GM21367 (cell line): Measurements from ENCODE around the gene KANK2.
"Not testable (repeated sequence)": the region's sequence is repeated elsewhere in the genome, so short reads cannot be mapped to it uniquely, and the experiment has no call there.

Experiments
- ATAC-seq: cut with Tn5 transposase; IDR thresholded peaks from one replicate; pipeline ENCODE4 v1.9.1; 2021; ENCODE audit not compliant: unreplicated experiment

KANK2 gene

GRCh38 chr19:11142528-11143171 is 54.7 kb downstream of the KANK2 start:
- no peak for ATAC-seq

GRCh38 chr19:11141937-11142527 is 55.3 kb downstream of the KANK2 start:
- ATAC-seq: no peak

- ATAC-seq: no peak
Measured at GRCh38 chr19:11140896-11141295, 56.4 kb downstream of the KANK2 start.

DNA sequence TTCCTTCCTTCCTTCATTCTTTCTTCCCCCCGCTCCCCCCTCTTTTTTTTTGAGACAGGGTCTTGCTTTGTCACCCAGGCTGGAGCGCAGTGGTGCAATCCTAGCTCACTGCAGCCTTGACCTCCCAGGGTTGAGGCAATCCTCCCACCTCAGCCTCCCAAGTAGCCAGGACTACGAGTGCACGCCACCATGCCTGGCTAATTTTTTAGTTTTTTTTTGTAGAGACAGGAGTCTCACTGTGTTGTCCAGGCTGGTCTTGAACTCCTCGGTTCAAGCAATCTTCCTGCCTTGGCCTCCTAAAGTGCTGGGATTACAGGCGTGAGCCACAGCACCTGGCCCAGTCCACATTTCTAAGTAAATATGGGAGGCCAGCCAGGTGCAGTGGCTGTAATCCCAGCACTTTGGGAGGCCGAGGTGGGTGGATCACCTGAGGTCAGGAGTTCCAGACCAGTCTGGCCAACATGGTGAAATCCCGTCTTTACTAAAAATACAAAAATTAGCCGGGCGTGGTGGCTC is 57.3 kb downstream of the KANK2 start:
- ATAC-seq: not testable (repeated sequence)

DNA sequence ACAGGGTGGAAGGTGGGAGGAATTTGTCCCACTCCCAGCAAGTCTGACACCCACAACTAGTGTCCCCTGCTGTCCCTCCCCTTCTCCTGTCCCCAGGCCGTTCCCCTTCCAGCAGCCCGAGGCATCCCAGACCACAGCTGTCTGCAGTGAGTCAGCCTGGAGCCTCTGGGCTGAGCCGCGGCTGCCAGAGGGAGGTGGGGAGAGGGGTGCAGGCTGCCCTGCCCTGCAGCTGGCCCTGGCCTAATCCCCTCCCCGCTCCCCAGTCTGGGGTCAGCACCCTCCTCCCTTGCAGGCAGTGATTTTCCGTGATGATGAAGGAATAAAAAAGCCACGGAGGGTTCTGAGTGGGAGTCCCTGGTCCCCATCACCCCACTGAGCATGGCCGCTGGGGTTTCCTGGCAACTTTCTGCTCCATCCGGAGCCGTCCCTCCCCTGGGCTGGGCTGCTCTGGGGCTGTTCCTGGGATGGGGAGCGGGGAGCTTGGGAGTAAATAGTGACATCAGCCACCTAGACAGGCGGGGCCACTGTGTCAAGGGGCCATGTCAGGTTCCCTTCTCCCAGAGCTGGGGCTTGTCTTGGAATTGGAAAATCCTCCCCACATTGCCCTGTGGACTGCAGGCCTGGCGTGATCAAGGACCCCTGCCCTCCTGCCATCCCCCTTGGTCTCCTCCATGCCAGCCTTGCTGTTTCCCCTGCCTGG is 58.6 kb downstream of the KANK2 start:
- no peak for ATAC-seq

- no peak for ATAC-seq
Measured at GRCh38 chr19:11137542-11138384, 59.6 kb downstream of the KANK2 start.

DNA sequence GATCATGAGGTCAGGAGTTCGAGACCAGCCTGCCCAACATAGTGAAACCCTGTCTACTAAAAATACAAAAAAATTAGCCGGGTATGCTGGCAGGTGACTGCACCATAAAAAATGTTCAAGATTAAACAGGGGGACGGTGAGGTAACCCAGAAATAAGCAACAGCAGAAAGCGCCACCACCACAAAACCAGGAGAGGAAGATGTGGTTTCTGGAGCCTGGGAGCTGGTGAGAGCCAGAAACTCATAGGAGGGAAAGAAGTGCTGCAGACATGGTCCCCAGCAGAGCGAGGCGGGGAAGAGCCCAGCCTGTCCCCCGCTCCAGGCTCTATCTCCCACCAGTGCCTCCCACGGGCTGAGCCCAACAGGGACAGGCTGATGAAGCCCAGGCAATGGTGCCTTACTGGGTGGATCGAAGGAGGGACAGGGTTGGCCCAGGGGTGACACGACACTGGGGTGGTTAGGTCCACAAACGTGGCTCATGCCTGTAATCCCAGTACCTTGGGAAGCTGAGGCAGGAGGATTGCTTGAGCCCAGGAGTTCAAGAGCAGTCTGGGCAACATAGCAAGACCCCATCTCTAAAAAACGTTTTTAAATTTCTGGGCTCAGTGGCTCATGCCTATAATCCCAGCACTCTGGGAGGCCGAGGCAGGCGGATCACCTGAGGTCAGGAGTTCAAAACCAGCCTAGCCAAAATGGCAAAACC is 60.8 kb downstream of the KANK2 start:
- ATAC-seq: no peak

DNA sequence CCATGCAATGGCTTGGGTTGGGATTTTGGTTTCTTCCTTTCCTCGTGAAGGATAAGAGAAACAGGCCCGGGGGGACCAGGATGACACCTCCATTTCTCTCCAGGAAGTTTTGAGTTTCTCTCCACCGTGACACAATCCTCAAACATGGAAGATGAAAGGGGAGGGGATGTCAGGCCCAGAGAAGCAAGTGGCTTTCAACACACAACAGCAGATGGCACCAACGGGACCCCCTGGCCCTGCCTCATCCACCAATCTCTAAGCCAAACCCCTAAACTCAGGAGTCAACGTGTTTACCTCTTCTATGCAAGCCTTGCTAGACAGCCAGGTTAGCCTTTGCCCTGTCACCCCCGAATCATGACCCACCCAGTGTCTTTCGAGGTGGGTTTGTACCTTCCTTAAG is 65.9 kb downstream of the KANK2 start:
- no peak for ATAC-seq

DNA sequence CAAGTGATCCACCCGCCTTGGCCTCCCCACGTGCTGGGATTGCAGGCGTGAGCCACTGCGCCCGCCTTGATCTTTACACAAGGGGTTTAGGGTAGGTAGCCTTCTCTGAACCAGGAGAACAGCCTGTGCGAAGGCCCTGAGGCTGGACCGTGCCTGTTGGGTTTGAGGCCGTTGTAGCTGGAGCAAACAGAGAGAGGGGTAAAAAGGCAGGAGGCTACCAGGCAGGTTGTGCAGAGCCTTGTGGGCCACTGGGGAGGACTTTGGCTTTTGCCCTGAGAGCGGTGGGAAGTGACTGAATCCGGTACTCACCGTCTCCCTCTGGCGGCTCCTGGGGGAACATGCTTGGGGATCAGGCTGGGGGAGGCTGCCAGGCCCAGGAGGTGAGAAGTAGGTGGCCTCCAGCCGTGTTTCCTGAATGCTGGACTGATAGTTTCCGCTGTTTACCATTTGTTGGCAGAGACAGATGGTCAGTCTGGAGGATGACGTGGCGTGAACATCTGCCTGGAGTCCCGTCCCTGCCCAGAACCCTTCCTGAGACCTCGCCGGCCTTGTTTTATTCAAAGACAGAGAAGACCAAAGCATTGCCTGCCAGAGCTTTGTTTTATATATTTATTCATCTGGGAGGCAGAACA is 66.4 kb downstream of the KANK2 start:
- no peak for ATAC-seq

- ATAC-seq: no peak
Measured at GRCh38 chr19:11127905-11128304, 69.4 kb downstream of the KANK2 start.

GRCh38 chr19:11125994-11126685 is 71.2 kb downstream of the KANK2 start:
- ATAC-seq: no peak

GRCh38 chr19:11124157-11124556 is 73.2 kb downstream of the KANK2 start:
- ATAC-seq: not testable (repeated sequence)

DNA sequence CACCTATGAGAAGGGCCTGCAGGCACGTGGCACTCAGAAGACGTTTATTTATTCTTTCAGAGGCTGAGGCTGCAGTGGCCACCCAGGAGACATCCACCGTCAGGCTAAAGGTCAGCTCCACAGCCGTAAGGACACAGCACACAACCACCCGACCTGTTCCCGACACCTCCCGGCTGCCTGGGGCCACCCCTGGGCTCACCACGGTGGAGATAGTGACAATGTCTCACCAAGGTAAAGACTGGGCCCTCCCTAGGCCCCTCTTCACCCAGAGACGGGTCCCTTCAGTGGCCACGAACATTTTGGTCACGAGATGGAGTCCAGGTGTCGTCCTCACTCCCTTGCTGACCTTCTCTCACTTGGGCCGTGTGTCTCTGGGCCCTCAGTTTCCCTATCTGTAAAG is 74.2 kb downstream of the KANK2 start:
- no peak for ATAC-seq

- ATAC-seq: not testable (repeated sequence)
Measured at GRCh38 chr19:11121963-11122362, 75.4 kb downstream of the KANK2 start.

GRCh38 chr19:11116507-11116906 is 80.8 kb downstream of the KANK2 start:
- ATAC-seq: no peak

- no peak for ATAC-seq
Measured at GRCh38 chr19:11115895-11116446, 81.4 kb downstream of the KANK2 start.

GRCh38 chr19:11115042-11115441 is 82.3 kb downstream of the KANK2 start:
- ATAC-seq: no peak
